GM12878 (cell line): Measurements from ENCODE around the gene BZW2. TPM values are rescaled to one million over a fixed set of nuclear protein-coding genes. Genes with fewer than 3 reads are reported as not detected.

Experiments
- EZH2 ChIP-seq: IDR thresholded peaks from 2 replicates; pipeline ENCODE4 v1.6.1; 2012; ENCODE audit warnings: low read depth, mild to moderate bottlenecking, control low read depth, inconsistent platforms, low read length, borderline replicate concordance; ENCODE audit not compliant: control insufficient read depth
- IKZF2 ChIP-seq, 2 experiments: fragments of 450-650 bp; IDR thresholded peaks; 2 replicates each; pipeline ENCODE4 v1.6.1; 2017; ENCODE audit warnings: mild to moderate bottlenecking in 2 of 2, moderate library complexity in 2 of 2
- MXI1 ChIP-seq: fragments of 150-350 bp; IDR thresholded peaks from 2 replicates; pipeline ENCODE4 v1.6.1; 2011; ENCODE audit warnings: low read depth, mild to moderate bottlenecking, inconsistent platforms, low read length, improper control_type of control experiment
- NBN ChIP-seq: fragments of 450-650 bp; IDR thresholded peaks from 2 replicates; pipeline ENCODE4 v1.6.1; 2016
- POLR2AphosphoS2 ChIP-seq: IDR thresholded peaks from 2 replicates; pipeline ENCODE4 v1.6.1; 2011; ENCODE audit warnings: low read depth, mild to moderate bottlenecking, low read length, improper control_type of control experiment, moderate library complexity
- POU2F2 ChIP-seq: IDR thresholded peaks from 3 replicates; pipeline ENCODE4 v1.6.1; 2011; ENCODE audit warnings: low read depth, mild to moderate bottlenecking, low read length, borderline replicate concordance
- RUNX3 ChIP-seq: IDR thresholded peaks from 2 replicates; pipeline ENCODE4 v1.6.1; 2012; ENCODE audit warnings: low read length, inconsistent platforms
- SPI1 ChIP-seq: IDR thresholded peaks from 2 replicates; pipeline ENCODE4 v1.6.1; 2011; ENCODE audit warnings: low read depth, mild to moderate bottlenecking, low read length, moderate library complexity, borderline replicate concordance; ENCODE audit not compliant: insufficient read depth
- ZNF24 ChIP-seq: fragments of 450-650 bp; IDR thresholded peaks from 2 replicates; pipeline ENCODE4 v1.6.1; 2017; ENCODE audit warnings: antibody characterized with exemption, mild to moderate bottlenecking
- ZZZ3 ChIP-seq: IDR thresholded peaks from 2 replicates; pipeline ENCODE4 v1.6.1; 2011; ENCODE audit warnings: low read depth; ENCODE audit not compliant: control insufficient read depth, insufficient read length
- polyA plus RNA-seq, 11 experiments: library from polyadenylated mRNA; depleted of rRNA in 4 of 11; unstranded in 6 of 11; stranded (reverse) in 5 of 11; fragments of >200 nt; fragmentation: Nextera tagmentation in 4 of 11; fragmentation: Illumina TruSeq in 1 of 11; extraction: Ambion mirVana in 4 of 11; extraction: Trizol in 1 of 11; gene quantifications; 1 replicate in 1 of 11; 2 replicates in 10 of 11; pipeline versions ENCODE4 v1.2.1 to v1.2.3, GENCODE V29; 2011 to 2016; ENCODE audit warnings: inconsistent platforms in 2 of 11, missing spikeins in 2 of 11, low read depth in 1 of 11
- total RNA-seq, 4 experiments: library from RNA; depleted of rRNA in 3 of 4; stranded (reverse); fragments of >200 nt in 3 of 4; fragmentation: Illumina TruSeq in 1 of 4; extraction: Trizol in 1 of 4; gene quantifications; 2 replicates each; pipeline versions ENCODE4 v1.2.1 to v1.2.3, GENCODE V29; 2013 to 2021
- TF ChIP-seq, protein P1 (sequence below): fragments of 450-650 bp; formaldehyde crosslinking; IDR thresholded peaks from 2 replicates; pipeline ENCODE4 v1.4.0; 2020; ENCODE audit warnings: mild to moderate bottlenecking, moderate library complexity
- TF ChIP-seq, protein P2 (sequence below): IDR thresholded peaks from 2 replicates; pipeline ENCODE4 v1.6.1; 2012; ENCODE audit warnings: mild to moderate bottlenecking, low read depth, low read length

Gene BZW2
- total and polyA plus RNA-seq, 10 of the 15 experiments (the other 5 are each of a cell fraction or from before 2014, with no cell fraction given): 1.3 to 6.8 (median 3.1) TPM

DNA sequence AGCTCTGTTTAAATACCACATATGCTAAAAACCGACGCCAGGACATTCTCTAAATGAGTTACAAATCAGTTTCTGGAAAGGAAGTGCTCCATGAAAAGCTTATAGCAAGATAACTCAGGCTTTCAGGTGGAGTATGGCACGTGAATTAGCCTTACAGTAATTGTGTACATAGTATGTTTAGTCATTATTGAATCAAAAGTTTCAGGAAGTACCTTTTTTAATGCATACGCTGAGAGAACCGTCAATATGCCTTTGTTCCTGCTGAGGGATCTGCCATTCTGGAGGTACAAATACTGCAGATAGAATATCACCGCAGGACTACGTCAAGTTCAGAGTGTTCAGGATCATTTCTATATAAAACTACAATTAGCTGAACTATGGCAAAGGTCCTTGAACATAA is 46.1 kb upstream of the BZW2 start (continued):
- TF ChIP-seq, protein P1, sequence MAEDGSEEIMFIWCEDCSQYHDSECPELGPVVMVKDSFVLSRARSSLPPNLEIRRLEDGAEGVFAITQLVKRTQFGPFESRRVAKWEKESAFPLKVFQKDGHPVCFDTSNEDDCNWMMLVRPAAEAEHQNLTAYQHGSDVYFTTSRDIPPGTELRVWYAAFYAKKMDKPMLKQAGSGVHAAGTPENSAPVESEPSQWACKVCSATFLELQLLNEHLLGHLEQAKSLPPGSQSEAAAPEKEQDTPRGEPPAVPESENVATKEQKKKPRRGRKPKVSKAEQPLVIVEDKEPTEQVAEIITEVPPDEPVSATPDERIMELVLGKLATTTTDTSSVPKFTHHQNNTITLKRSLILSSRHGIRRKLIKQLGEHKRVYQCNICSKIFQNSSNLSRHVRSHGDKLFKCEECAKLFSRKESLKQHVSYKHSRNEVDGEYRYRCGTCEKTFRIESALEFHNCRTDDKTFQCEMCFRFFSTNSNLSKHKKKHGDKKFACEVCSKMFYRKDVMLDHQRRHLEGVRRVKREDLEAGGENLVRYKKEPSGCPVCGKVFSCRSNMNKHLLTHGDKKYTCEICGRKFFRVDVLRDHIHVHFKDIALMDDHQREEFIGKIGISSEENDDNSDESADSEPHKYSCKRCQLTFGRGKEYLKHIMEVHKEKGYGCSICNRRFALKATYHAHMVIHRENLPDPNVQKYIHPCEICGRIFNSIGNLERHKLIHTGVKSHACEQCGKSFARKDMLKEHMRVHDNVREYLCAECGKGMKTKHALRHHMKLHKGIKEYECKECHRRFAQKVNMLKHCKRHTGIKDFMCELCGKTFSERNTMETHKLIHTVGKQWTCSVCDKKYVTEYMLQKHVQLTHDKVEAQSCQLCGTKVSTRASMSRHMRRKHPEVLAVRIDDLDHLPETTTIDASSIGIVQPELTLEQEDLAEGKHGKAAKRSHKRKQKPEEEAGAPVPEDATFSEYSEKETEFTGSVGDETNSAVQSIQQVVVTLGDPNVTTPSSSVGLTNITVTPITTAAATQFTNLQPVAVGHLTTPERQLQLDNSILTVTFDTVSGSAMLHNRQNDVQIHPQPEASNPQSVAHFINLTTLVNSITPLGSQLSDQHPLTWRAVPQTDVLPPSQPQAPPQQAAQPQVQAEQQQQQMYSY (CRISPR knock-in tag): no peak
- no peak for TF ChIP-seq IKZF2 (IDR thresholded peaks at IDR 0.05)
- TF ChIP-seq POU2F2: no peak
- TF ChIP-seq NBN: no peak
- no peak for TF ChIP-seq ZNF24
- no peak for TF ChIP-seq ZZZ3
- TF ChIP-seq, protein P2, sequence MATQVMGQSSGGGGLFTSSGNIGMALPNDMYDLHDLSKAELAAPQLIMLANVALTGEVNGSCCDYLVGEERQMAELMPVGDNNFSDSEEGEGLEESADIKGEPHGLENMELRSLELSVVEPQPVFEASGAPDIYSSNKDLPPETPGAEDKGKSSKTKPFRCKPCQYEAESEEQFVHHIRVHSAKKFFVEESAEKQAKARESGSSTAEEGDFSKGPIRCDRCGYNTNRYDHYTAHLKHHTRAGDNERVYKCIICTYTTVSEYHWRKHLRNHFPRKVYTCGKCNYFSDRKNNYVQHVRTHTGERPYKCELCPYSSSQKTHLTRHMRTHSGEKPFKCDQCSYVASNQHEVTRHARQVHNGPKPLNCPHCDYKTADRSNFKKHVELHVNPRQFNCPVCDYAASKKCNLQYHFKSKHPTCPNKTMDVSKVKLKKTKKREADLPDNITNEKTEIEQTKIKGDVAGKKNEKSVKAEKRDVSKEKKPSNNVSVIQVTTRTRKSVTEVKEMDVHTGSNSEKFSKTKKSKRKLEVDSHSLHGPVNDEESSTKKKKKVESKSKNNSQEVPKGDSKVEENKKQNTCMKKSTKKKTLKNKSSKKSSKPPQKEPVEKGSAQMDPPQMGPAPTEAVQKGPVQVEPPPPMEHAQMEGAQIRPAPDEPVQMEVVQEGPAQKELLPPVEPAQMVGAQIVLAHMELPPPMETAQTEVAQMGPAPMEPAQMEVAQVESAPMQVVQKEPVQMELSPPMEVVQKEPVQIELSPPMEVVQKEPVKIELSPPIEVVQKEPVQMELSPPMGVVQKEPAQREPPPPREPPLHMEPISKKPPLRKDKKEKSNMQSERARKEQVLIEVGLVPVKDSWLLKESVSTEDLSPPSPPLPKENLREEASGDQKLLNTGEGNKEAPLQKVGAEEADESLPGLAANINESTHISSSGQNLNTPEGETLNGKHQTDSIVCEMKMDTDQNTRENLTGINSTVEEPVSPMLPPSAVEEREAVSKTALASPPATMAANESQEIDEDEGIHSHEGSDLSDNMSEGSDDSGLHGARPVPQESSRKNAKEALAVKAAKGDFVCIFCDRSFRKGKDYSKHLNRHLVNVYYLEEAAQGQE: no peak
- TF ChIP-seq SPI1: no peak
- TF ChIP-seq EZH2: no peak
- TF ChIP-seq MXI1: no peak
- no peak for TF ChIP-seq RUNX3
- no peak for TF ChIP-seq POLR2AphosphoS2
